Measurements from ENCODE around the gene DNAJC25. TPM values are rescaled to one million over a fixed set of nuclear protein-coding genes. Genes with fewer than 3 reads are reported as not detected.
"Not testable (repeated sequence)": the region's sequence is repeated elsewhere in the genome, so short reads cannot be mapped to it uniquely, and the experiment has no call there.

The DNAJC25 gene
- 9.8 TPM for total RNA-seq

DNA sequence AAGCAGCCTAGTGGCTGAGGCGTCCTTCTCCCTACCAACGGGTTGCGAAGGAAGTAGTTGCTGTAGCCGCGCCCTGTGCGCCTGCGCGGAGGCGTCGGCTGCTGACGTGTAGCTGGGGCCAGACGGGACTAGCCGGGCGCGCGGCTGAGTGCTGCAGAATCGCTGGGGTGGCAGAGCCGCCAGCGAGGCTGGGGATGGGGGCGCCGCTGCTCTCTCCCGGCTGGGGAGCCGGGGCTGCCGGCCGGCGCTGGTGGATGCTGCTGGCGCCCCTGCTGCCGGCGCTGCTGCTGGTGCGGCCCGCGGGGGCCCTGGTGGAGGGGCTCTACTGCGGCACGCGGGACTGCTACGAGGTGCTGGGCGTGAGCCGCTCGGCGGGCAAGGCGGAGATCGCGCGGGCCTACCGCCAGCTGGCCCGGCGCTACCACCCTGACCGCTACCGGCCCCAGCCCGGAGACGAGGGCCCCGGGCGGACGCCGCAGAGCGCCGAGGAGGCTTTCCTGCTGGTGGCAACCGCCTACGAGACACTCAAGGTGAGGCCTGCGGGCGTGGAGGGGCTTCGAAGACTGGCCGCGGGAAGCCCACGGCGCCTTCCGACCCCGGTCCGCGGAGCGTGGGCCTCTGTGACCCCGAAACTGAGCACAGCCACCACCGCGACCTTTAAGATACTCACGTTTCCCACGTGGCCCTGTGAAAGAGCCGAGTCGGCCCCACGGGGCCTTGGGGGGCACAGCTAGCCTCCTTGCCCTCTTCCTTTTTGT, at the start of gene DNAJC25:
TSS of gene DNAJC25 (plus strand) at position 121 of the 758 bp plus-strand sequence. CDS start at position 195, 74 bp downstream.
- DNase-seq (ENCODE audit: low spot score): peak; percentile 97

DNA sequence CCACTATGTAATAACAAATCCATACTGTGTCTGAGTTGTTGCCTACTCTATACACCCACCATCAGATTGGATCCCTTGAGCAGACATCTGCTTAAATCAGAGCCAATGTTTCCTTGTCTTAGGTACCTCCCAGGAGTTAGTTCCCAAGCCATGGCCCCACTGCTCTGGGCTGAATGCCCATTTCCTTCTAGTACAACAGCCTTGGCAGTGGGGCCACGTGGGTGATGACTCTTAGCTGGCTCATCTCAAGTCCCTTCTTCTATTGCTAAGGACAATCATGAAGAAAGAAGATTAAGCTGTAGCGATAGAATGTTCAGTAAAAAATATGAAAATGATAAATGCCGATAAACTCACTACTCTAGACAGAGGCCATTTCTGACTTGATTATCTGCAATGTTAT, 48.2 kb upstream of the DNAJC25 start:
- DNase-seq (ENCODE audit: low spot score): no peak

DNA sequence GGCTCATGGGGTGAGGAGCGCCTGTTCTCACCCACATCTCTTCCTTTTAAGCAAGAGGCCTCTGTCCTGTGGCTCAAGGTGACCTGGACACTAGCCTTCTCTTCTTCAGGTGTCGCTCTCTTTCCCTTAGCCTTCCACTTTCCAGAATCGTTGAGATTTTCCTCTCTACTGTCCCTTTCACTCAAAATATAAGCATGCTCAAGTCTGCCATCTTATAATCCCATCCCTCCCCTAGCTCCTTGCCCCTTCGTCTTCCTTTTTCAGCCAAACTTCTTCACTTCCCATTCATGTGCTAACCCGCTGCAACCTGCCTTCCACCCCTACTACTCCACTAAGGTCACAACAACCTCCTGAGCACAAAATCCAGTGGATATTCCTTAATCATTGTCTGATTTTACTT, 44.8 kb upstream of the DNAJC25 start:
- DNase-seq (ENCODE audit: low spot score): no peak

DNA sequence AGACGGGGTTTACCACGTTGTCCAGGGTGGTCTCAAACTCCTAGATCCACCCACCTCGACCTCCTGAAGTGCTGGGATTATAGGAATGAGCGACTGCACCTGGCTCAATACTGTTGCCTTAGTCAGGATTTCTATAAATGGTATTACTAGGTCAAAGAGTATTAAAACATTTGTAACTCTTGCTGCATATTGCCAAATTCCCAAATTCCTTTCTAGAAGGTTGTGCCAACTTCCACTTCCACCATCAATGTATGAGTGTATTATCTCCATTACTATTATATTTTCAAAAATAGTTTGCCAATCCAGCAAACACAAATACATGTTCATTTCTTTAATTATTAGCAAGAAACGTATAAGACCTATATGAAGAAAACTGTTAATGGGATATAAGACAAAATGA, 42.3 kb upstream of the DNAJC25 start:
- DNase-seq (ENCODE audit: low spot score): no peak

DNA sequence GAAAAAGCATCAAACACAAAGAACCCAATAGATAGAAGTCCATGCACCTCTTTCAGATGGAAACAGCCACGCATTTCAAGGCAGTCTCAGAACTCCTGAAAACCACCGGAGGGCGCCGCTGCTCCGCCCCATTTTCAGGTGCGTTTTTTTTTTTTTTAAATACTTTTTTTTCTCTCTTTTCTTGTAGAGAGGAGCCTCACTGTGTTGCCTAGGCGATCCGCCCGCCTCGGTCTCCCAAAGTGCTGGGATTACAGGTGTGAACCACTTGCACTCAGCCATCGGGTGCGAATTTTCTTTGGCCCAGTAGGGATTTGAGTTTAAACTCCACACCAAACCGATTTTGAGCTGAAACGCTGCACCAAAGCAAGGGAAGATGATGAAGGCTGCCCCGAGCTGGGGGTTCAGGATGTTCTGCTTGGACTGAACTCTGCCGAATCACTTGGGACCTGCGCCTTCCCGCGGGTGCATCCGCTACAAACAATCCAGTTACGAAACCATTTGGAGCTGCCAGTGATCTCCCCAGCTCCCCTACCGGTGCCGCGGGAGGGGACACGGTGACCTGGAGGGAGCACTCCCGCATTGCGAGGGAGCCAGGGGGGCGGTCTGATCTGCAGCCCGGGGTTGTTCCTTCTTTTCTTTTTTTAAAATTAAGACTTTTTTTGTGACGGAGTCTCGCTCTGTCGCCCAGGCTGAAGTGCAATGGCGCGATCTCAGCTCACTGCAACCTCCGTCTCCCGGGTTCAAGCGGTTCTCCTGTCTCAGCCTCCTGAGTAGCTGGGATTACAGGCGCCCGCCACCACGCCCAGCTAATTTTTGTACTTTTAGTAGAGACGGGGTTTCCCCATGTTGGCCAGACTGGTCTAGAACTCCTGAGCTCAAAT, 33.0 kb upstream of the DNAJC25 start:
- peak; percentile 52 for DNase-seq (ENCODE audit: low spot score)

DNA sequence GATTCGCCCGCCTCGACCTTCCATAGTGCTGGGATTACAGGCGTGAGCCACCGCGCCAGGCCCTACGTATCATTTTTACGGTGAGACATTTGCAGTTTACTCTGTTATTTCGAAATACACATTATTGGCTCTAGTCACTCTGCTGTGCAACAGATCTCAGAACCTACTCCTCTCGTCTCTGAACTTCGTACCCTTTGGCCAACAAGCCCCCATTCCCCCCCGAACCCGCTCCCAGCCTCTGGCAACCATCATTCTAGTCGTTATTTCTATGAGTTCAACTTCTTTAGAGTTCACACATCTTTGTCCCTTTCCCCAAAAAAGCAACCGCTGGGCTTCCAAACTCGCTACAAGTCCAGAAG, 32.4 kb upstream of the DNAJC25 start:
- no peak for DNase-seq (ENCODE audit: low spot score)

DNA sequence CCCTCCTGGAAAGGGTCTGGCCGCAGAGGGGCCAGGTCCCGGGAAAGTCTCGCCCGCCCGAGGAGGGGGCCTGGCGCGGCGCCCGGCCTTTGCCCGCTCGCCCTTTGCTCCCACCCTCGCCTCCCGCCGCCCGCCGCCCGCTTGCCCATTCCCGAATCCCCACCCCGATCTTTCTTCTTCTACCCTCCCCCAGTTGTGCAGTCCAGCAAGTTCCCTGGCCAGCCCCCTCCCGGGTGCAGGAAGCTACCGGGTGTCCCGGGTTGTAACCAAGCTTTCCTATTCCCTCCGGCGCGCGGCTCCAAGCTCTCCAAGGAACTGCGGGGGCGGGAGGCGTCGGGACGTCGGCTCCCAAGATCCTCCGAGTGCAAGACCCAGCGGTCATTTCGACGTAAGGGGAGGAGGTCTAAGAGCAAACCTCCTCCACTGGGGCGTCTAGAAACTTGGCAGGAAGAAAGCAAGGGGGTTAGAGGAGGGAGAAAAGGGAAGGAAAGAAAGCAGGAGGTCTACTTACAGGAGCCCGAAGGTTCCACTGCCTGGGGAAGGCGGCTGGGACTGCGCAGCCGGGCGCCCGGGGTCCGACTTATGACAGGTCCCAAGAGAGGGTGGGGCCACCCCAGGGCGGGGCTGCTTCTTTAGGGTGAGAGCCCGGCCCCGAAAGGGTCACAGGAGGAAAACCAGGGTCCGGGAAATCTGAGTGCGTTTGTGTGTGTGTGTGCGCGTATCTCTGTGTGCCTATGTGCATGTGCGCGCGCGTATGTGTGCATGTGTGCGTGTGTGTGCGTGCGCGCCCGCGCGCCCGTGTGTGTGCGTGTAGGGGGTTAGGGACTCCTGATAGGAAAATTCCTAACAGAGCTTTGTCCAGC, 31.8 kb upstream of the DNAJC25 start, which contains the start of gene PTGR1:
TSS of gene PTGR1 (minus strand) at position 556 of the 863 bp plus-strand sequence. CDS start 2,225 bp downstream, outside the sequence.
- DNase-seq (ENCODE audit: low spot score): peak; percentile 82

DNA sequence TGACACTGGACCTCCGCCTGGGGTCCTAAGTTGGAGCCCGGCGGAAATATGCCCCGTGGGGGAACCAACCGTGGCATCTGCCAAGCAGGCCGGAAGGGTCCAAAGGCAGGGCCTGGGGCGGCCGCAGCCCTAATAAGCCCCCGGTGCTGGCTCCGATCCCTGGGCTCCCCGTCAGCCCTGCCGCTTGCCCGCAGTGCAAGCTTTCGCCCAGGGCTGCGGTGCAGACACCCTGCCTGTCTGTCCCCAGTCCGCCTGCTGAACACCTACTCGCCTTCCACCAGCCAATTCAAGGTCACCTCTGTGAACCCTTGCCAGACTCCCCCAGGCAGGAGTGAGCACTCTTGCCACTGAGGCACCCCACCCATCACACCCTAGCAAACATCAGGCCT, 31.2 kb upstream of the DNAJC25 start:
- DNase-seq (ENCODE audit: low spot score): no peak

DNA sequence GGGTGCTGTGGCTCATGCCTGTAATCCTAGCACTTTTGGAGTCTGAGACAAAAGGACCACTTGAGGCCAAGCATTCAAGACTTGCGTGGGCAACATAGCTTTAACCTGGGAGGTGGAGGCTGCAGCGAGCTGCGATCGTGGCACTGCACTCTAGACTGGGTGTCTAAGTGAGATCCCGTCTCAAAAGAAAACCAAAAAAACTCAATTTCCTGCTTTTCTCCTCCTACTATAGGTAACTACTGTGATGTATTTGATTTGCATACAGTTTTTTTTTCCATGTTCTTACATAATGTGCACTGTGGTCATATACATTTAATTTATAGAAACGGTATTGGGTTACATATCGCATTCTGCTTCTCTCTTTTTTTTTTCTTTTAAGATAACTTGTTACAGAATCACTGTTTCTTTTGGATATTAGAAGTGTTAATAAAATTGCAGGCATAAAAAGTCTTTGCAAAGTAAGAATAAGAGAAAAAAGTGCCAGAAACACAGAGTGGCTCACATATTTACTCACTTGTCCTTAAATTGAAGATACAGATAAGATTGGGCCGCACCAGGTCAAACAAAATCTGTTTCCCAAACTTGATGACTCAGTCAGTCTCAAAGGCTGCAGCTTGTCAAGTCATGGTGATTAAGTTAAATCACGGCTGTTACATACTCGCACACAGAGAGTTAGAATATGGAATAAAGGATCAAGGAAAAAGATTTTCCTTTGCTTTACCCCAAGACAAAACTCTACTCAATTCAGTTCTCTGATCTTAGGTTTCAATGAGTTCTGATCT, 29.7 kb upstream of the DNAJC25 start:
- DNase-seq (ENCODE audit: low spot score): no peak

DNA sequence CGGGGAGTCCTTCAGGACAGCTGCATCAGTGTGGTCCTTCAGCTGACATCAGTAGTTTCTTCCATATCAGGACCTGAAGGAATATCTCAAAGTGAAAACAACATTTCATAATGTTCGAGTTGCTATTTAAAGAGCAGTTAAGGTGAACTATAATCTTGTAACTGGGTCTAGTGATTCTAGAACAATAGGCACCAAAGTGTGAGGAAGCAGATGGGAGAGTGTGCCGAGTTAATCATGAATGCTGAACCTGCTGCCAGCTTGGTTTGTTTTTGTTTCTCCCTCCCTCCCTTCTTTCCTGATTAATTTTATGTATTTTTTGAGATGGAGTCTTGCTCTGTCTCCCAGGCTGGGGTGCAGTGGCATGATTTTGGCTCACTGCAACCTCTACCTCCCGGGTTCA, 28.1 kb upstream of the DNAJC25 start:
- DNase-seq (ENCODE audit: low spot score): no peak

DNA sequence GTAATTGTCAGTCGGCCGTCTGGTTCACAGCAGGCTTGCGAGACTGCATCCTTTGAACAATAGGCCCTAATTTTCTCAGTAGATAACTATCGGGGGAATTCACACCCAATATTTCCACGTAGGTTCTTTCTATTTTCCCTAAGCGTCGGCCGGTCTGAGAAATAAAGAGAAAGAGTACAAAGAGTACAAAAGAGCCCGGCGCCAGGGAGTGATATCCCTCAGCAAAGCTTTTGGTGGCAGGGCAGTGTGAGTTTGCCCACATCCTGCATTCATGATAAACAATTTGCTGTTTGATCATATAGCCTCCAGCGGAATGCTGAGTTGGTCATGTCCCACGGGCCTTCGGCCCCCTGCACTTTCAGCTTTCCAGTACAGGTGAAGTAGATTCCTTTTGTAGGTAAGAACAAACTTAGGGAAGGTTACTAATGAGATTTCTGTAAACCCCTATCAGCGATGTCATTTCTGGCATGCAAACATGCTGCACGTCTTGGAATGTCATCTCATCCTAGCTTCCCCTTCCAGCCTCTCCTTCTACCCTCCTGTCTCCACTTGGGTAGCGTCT, 27.0 kb upstream of the DNAJC25 start:
- no peak for DNase-seq (ENCODE audit: low spot score)

DNA sequence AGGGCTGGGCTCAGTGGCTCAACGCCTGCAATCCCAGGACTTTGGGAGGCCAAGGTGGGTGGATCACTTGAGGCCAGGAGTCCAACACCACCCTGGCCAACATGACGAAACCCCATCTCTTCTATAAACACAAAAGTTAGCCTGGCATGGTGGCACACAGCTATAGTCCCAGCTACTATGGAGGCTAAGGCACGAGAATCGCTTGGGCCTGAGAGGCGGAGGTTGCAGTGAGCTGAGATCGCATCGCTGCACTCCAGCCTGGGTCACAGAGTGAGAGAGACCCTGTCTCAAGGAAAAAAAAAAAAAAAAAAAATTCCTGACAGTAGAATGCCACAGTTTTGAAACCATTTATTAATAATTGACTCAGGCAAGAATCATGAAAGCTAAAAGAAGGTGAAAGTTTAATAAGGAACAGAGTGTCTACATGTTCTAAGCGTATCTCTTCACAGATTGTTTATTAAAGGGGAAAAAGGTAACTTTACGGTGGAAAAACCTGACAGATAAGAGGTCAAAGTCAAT, 26.0 kb upstream of the DNAJC25 start:
- DNase-seq (ENCODE audit: low spot score): no peak

DNA sequence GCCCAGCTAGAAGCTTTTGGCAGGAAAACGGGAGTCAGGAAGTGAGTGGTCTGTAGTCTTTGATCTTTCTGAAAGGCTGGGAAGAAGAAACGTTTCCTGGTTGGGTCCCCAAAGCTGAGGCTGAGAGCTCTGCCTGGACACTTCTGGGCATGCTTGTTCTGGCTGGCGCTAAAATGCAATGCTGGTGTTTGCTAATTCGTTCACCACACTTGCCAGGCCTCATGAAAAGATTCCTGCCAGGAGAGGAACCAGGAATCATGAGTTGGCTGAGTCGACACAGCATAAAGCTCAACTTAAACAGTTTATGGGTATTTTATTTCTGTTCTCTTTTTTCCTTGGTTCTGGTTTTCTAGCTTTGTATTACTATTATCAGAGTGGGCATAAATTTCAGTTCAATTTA, 21.0 kb upstream of the DNAJC25 start:
- no peak for DNase-seq (ENCODE audit: low spot score)

DNA sequence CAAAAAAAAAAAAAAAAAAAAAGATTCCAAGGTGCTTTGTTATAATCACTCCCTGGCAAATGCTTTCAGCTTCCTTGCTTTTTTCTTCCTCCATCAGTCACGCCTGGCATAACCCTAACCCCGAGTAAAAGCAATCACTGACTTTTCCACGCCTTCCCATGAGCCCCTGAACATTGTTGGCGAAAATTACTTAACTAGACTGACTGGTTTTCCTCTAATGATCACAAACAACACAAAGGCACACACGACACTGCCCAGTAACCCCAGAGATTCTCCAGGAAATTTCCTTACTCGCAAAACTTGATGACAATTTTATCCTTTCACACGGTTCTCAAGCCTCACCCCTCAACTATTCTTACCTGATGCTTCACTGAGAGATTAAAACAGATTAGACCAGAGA, 20.3 kb upstream of the DNAJC25 start:
- no peak for DNase-seq (ENCODE audit: low spot score)

DNA sequence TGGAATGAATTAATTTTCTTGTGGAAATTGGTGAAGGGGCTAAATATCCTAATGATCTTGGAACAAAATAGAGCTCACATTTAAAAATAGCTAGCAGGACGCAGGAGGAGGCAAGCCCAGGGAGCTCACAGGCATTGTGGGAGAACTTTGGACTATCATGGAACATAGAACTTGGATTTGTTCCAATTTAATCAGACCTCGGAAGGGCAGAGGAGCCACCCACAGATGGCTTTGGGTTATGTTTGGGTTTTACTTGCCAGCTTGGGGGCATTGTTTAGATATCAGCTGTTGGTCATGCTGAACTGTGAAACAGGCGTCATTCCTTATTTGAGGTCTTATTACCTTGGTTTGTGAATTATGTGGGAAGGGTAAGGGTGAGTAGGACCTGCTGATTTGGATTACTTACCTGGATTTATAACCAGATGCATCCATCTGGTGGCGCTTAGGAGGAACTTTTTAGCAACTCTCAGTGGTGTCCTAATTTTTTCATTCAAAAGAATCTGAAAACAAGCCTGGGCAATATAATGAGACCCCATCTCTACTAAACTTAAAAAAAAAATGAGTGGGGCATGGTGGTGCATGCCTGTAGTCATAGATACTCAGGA, 17.6 kb upstream of the DNAJC25 start:
- no peak for DNase-seq (ENCODE audit: low spot score)

DNA sequence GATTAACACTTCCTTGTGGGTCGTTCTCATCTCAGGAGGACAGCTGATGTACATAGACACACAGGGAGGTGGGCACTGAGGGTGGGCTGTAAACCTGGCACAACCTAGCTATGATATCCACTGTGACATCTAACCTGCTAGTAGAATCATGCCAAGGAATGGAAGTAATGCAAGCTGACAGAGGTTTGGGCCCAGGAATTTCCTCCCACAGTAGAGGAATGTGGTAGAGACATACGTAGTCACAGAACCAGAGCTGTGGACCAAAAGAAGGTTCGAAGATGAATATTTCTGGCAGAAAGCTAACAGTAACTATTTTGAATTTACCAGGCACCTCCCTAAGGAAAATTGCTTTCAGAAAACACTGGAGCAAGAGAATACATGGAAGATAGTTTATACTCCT, 15.2 kb upstream of the DNAJC25 start:
- DNase-seq (ENCODE audit: low spot score): no peak

DNA sequence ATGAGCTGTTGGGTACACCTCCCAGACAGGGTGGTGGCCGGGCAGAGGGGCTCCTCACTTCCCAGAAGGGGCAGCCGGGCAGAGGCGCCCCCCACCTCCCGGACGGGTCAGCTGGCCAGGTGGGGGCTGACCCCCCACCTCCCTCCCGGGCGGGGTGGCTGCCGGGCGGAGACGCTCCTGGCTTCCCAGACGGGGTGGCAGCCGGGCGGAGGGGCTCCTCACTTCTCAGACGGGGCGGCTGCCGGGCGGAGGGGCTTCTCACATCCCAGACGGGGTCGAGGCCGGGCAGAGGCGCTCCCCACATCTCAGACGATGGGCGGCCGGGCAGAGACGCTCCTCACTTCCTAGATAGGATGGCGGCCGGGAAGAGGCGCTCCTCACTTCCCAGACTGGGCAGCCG, 13.8 kb upstream of the DNAJC25 start:
- DNase-seq (ENCODE audit: low spot score): not testable (repeated sequence)

DNA sequence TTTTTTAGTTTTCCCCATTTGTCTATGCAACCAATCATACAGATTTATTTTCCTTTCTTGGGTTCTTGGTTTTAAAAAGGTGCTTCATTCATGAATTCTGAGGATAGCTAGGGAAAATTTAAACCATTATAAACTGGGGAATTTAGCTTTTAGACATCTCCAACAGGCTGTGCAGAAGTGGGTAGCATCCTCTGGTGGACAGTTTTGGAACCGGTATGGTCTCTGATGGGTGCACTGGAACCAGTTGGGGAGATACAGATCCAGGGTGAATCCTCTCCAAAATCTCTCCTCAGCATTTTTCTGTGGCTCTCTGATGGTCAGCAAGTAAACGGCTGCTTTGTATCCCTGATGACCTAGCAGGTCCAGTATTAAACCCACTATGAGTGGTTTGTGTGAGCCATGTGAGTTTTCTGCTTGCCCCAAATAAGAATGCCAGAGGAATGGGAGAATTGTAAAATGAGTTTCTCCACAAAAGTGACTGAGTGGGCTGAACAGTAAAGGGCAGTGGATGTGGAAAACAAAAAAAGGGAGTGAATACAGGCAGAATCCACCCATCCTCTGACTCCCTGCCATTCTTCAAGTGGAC, 9.1 kb upstream of the DNAJC25 start:
- DNase-seq (ENCODE audit: low spot score): no peak

DNA sequence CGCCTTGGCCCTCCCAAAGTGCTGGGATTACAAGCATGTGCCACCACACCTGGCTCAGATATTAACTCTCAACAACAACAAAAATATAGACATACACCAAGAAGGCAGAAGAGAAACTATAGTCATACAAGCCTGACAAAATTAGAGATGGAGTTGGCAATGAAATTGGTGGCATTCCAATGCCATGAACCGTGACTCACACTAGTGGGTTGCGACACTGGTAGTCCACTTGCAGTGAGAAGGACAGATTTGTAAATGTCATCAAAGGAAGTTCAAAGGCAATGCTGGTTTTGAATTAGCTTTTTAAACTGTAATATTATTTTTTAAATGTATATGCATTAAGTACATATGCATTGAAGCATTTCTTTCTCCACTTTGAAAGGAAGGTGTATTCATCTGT, 8.5 kb upstream of the DNAJC25 start:
- peak; percentile 55 for DNase-seq (ENCODE audit: low spot score)

Measured in ureter (tissue), 1 donor.